BJ (cell line): ENCODE measurements around the gene IL17C. TPM values are rescaled to one million over a fixed set of nuclear protein-coding genes. Genes with fewer than 3 reads are reported as not detected.

Experiments used
- CTCF ChIA-PET: fragments of 350-600 bp; formaldehyde crosslinking; extraction: SDS; loops from one replicate; lab custom pipeline; 2021; ENCODE audit warnings: antibody characterized with exemption, inconsistent platforms; lab: Yijun Ruan, JAX
- POLR2A ChIA-PET: fragments of 300-600 bp; sonication (Branson Sonifier 250); formaldehyde crosslinking; extraction: SDS; loops from one replicate; lab custom pipeline; 2021; ENCODE audit warnings: antibody characterized with exemption; lab: Charles Lee
- DNase-seq: peaks from one replicate; pipeline ENCODE4 v3.0.0-alpha.2; 2011; ENCODE audit warnings: low read depth
- H3K27me3 ChIP-seq: 2 replicates; pipeline ENCODE4 v1.6.0; 2011; ENCODE audit warnings: low read length; ENCODE audit not compliant: control insufficient read depth, insufficient read depth
- H3K36me3 ChIP-seq: 2 replicates; pipeline ENCODE4 v1.5.1; 2011; ENCODE audit warnings: low read length; ENCODE audit not compliant: control insufficient read depth, insufficient read depth
- H3K4me3 ChIP-seq: 2 replicates; pipeline ENCODE4 v1.5.1; 2011; ENCODE audit warnings: low read depth, mild to moderate bottlenecking, control low read depth, low read length
- CTCF ChIP-seq: IDR thresholded peaks from 2 replicates; pipeline ENCODE4 v1.5.1; 2011; ENCODE audit warnings: low read depth, mild to moderate bottlenecking, control low read depth, inconsistent platforms, low read length, moderate library complexity; ENCODE audit not compliant: insufficient read depth
- polyA plus RNA-seq: library from polyadenylated mRNA; depleted of rRNA; stranded (reverse); fragments of >200 nt; gene quantifications from 2 replicates; pipeline ENCODE4 v1.2.3, GENCODE V29; 2011

IL17C gene
- polyA plus RNA-seq, 1 experiment = not detected

- TF ChIP-seq CTCF = peak; percentile 10; the same call in 1 of the 2 replicates
- ChIA-PET POLR2A (no interaction called here), CTCF (interaction anchor here (1.1 kb wide), 1 partner anchor 17 kb away, joined by 3 read pairs; no protein-coding TSS in a partner anchor)
- peaks cover 26% of the 10 kb centered on the region for H3K36me3 ChIP-seq
- H3K27me3 ChIP-seq = no peaks in the 10 kb centered on the region
- no peak overlapping the region for H3K4me3 ChIP-seq
- no peak for DNase-seq
Observed at GRCh38 chr16:88610080-88610479, 28.3 kb upstream of the IL17C start.

- DNase-seq = no peak
- Histone ChIP-seq H3K4me3 (no peak overlapping the region), H3K36me3 (peaks cover 20% of the 10 kb centered on the region), H3K27me3 (no peaks in the 10 kb centered on the region)
- POLR2A ChIA-PET = no interaction called here
- TF ChIP-seq CTCF = no peak
- CTCF ChIA-PET = no interaction called here
Observed at GRCh38 chr16:88610909-88611812, 27.2 kb upstream of the IL17C start.

GRCh38 chr16:88613293-88613692 is 25.1 kb upstream of the IL17C start:
- no peaks in the 10 kb centered on the region for H3K27me3 ChIP-seq
- peaks cover 22% of the 10 kb centered on the region for H3K36me3 ChIP-seq
- no peak overlapping the region for H3K4me3 ChIP-seq
- no peak for DNase-seq
- ChIA-PET POLR2A (no interaction called here), CTCF (interaction anchor here (1.1 kb wide), 1 partner anchor 18 kb away, joined by 3 read pairs; no protein-coding TSS in a partner anchor)
- no peak for TF ChIP-seq CTCF

- no peak for DNase-seq
- ChIA-PET POLR2A (no interaction called here), CTCF (no interaction called here)
Observed at GRCh38 chr16:88613911-88614817, 24.2 kb upstream of the IL17C start.

More at GRCh38 chr16:88613911-88614817, 24.2 kb upstream of the IL17C start:
- H3K4me3 ChIP-seq = no peak overlapping the region
- H3K36me3 ChIP-seq = peaks cover 20% of the 10 kb centered on the region
- no peaks in the 10 kb centered on the region for H3K27me3 ChIP-seq
- TF ChIP-seq CTCF = no peak
